GM12874 (cell line): ENCODE data around the gene XAGE1B.
"Not testable (repeated sequence)": the region's sequence is repeated elsewhere in the genome, so short reads cannot be mapped to it uniquely, and the experiment has no call there.

ENCODE experiments used
- CTCF ChIP-seq: IDR thresholded peaks from 2 replicates; pipeline ENCODE4 v1.5.1; 2011; ENCODE audit warnings: low read depth, mild to moderate bottlenecking, control low read depth, low read length, moderate library complexity; ENCODE audit not compliant: insufficient read depth

Gene XAGE1B

GRCh38 chrX:52509916-52510315 lies 6.9 kb downstream of the XAGE1B start:
- TF ChIP-seq CTCF, result no peak

- TF ChIP-seq CTCF, result no peak
These were observed 9.5 kb downstream of the XAGE1B start for GRCh38 chrX:52507331-52507730.

- TF ChIP-seq CTCF, result no peak
These were observed 12.3 kb downstream of the XAGE1B start for GRCh38 chrX:52504551-52504950.

- not testable (repeated sequence) for TF ChIP-seq CTCF
These were observed 21.1 kb downstream of the XAGE1B start, which contains the start of gene XAGE1A for GRCh38 chrX:52495545-52496418. TSS of gene XAGE1A (plus strand) at chrX:52495808. CDS start at chrX:52497362, 1,554 bp downstream.
